Thoracic aorta (tissue), 2 donors: ENCODE data around the gene TRPM3. TPM values are rescaled to one million over a fixed set of nuclear protein-coding genes. Genes with fewer than 3 reads are reported as not detected.

ENCODE experiments used
- ATAC-seq: fragments of 150-250 bp; one replicate; pipeline ENCODE4 v1.8.0; 2017; ENCODE audit warnings: low read depth; ENCODE audit not compliant: insufficient number of reproducible peaks, low FRiP score
- DNase-seq: peaks from one replicate; pipeline ENCODE4 v3.0.0-alpha.2; 2020; ENCODE audit warnings: low spot score
- H3K27ac ChIP-seq, 2 donors: fragments of 200-600 bp; sonication (generic); 1 replicate in 1 of 2; 2 replicates in 1 of 2; pipeline ENCODE4 v1.5.1; 2016; ENCODE audit warnings: mild to moderate bottlenecking in 2 of 2, moderate library complexity in 2 of 2
- H3K27me3 ChIP-seq: fragments of 200-600 bp; sonication (generic); replicated peaks from 2 replicates; pipeline ENCODE4 v1.6.0; 2016; ENCODE audit warnings: mild to moderate bottlenecking; ENCODE audit not compliant: insufficient read depth
- H3K36me3 ChIP-seq: fragments of 200-600 bp; sonication (generic); one replicate; pipeline ENCODE4 v1.5.1; 2016
- H3K4me1 ChIP-seq, 2 donors: fragments of 200-600 bp; sonication (generic); 1 replicate in 1 of 2; 2 replicates in 1 of 2; pipeline versions ENCODE4 v1.5.1 to v1.6.0; 2016; ENCODE audit warnings: low read depth in 2 of 2, mild to moderate bottlenecking in 1 of 2; ENCODE audit not compliant: control insufficient read depth in 1 of 2
- H3K4me3 ChIP-seq: fragments of 200-600 bp; sonication (generic); 2 replicates; pipeline ENCODE4 v1.5.1; 2016; ENCODE audit warnings: mild to moderate bottlenecking
- H3K9me3 ChIP-seq: fragments of 200-600 bp; sonication (generic); 2 replicates; pipeline ENCODE4 v1.5.1; 2016
- CTCF ChIP-seq: fragments of 200-600 bp; sonication (generic); IDR thresholded peaks from one replicate; pipeline ENCODE4 v1.5.1; 2019; ENCODE audit warnings: antibody characterized with exemption
- total RNA-seq, 2 donors: library from RNA; depleted of rRNA; stranded (reverse); fragments of >200 nt; gene quantifications; one replicate each; pipeline versions ENCODE4 v1.1.0 to v1.2.3, GENCODE V29; 2016

The TRPM3 gene
- total RNA-seq, 2 donors from 2014 or later, result 2.1 to 5.0 TPM

GRCh38 chr9:70688704-70689103, 432.7 kb downstream of the TRPM3 start:
- TF ChIP-seq CTCF, result no peak
- Histone ChIP-seq H3K9me3 (no peaks in the 10 kb centered on the region), H3K27me3 (no peaks in the 10 kb centered on the region), H3K4me3 (no peak overlapping the region), H3K36me3 (no peaks in the 10 kb centered on the region), H3K27ac (no peak overlapping the region), H3K4me1 (no peaks in the 10 kb centered on the region)
- DNase-seq (no peak), ATAC-seq (no peak)

GRCh38 chr9:70683841-70684240, 437.6 kb downstream of the TRPM3 start:
- Histone ChIP-seq H3K4me3 (no peak overlapping the region), H3K27me3 (no peaks in the 10 kb centered on the region), H3K4me1 (no peaks in the 10 kb centered on the region), H3K9me3 (no peaks in the 10 kb centered on the region), H3K36me3 (no peaks in the 10 kb centered on the region), H3K27ac (no peak overlapping the region)
- DNase-seq (no peak), ATAC-seq (no peak)
- no peak for TF ChIP-seq CTCF

GRCh38 chr9:70682298-70682697, 439.1 kb downstream of the TRPM3 start:
- Histone ChIP-seq H3K4me3 (no peak overlapping the region), H3K27me3 (no peaks in the 10 kb centered on the region), H3K27ac (no peak overlapping the region), H3K4me1 (no peaks in the 10 kb centered on the region), H3K36me3 (no peaks in the 10 kb centered on the region), H3K9me3 (no peaks in the 10 kb centered on the region)
- TF ChIP-seq CTCF, result no peak
- ATAC-seq (no peak), DNase-seq (no peak)

- Histone ChIP-seq H3K27me3 (no peaks in the 10 kb centered on the region), H3K9me3 (no peaks in the 10 kb centered on the region), H3K36me3 (no peaks in the 10 kb centered on the region), H3K27ac (no peak overlapping the region), H3K4me3 (no peak overlapping the region), H3K4me1 (no peaks in the 10 kb centered on the region)
- DNase-seq, result no peak
- ATAC-seq, result no peak
- TF ChIP-seq CTCF, result no peak
Observed at GRCh38 chr9:70679845-70680244, 441.6 kb downstream of the TRPM3 start.

- no peaks in the 10 kb centered on the region for H3K4me1 ChIP-seq
- H3K4me3 ChIP-seq, result no peak overlapping the region
- ATAC-seq (no peak), DNase-seq (no peak)
- TF ChIP-seq CTCF, result no peak
- no peaks in the 10 kb centered on the region for H3K27me3 ChIP-seq
- no peak overlapping the region for H3K27ac ChIP-seq
- H3K9me3 ChIP-seq, result no peaks in the 10 kb centered on the region
- no peaks in the 10 kb centered on the region for H3K36me3 ChIP-seq
Observed at GRCh38 chr9:70678153-70678552, 443.3 kb downstream of the TRPM3 start.
